ENCODE data around the gene ANKRD18A.
"Not testable (repeated sequence)": the region's sequence is repeated elsewhere in the genome, so short reads cannot be mapped to it uniquely, and the experiment has no call there.

Gene ANKRD18A

GRCh38 chr9:38629511-38629910 is 9.1 kb upstream of the ANKRD18A start:
- no peak for DNase-seq (ENCODE audit: insufficient read length, low spot score)
- FAIRE-seq = no peak

GRCh38 chr9:38626006-38626405 is 5.6 kb upstream of the ANKRD18A start:
- no peak for DNase-seq (ENCODE audit: insufficient read length, low spot score)
- no peak for FAIRE-seq

DNA sequence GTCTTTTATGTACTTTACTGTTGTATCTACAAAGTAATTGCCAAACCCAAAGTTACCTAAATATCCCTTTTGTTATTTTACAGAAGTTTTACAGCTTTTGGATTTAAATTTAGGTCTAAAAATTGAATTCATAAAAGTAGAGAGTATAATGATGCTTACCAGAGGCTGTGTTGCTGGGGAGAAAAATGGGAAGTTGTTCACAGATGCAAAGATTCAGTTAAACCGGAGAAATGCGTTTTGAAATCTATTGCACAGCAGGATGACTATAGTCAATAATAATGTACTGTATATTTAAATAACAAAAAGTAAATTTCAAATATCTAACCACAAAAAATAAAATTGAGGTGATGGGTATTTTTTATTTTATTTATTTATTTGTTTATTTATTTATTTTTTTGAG is 2.6 kb upstream of the ANKRD18A start:
- DNase-seq (ENCODE audit: insufficient read length, low spot score) = no peak
- FAIRE-seq = no peak

DNA sequence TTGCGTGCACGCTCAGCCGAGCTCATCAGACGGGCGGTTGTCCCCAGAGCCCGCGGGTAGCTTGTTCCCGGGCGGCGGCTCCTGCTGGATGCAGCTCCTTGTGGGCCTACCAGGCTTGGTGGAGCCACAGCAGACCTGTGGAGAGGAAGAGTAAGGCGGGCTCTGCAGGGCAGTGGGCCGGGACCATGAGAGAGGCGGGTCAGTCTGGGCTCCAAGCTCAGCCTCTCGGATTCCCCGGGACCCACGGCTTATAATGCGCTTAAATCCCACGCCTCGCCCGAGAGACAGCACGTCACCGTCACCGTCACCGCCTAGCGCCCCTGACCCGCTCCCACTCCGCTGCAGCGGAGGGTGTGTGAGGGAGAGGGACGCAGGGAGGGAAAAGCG is 1.9 kb upstream of the ANKRD18A start:
- DNase-seq (ENCODE audit: insufficient read length, low spot score) = no peak

GRCh38 chr9:38621434-38622287 is 1.3 kb upstream of the ANKRD18A start:
- DNase-seq (ENCODE audit: insufficient read length, low spot score) = no peak
- no peak for FAIRE-seq

More for the DNA sequence above, 1.9 kb upstream of the ANKRD18A start:
- FAIRE-seq = no peak

DNA sequence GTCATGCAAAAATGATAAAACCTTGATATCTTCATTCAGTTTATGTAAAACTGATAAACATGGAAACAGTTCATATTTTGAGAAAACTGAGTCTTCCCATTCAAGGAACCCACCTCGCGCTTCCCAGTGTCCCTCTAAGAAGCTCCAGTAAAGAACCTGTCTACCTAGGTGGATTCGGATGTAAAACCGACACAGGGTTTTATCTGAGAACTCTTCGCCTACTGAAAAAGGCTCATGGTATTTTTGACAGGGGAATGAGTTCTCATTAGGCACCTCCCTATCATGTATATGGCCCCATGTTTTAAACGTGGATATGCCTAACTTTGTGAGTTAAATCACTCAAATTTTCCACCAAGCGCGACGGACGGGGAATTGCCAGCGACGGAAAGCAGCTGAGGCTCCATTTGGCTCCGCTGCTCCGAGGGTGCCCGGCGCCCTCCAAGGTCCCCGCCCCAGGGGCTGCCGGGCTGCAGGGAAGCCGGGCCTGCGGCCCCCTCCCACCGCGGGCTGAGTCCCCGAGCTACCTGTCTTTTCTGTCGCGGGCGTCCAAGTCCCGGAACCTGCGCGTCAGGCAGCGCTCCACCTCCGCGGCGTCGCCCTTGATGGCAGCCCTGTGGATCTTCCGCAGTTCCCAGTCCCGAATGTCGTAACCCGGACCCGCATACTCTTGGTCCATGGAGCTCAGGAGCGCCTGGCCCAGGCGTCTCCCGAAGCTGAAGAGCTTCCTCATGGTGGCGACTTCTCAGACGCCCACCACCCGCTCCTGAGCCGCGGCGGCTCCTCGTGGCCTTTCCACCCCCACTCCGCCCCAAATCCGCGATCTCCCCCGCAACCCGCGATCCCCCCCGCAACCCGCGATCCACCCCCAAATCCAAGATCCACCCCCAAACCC is 594 bp downstream of the ANKRD18A start:
- no peak for FAIRE-seq
- no peak for DNase-seq (ENCODE audit: insufficient read length, low spot score)

- not testable (repeated sequence) for DNase-seq (ENCODE audit: insufficient read length, low spot score); FAIRE-seq
Measured at GRCh38 chr9:38598029-38598745, 22.2 kb downstream of the ANKRD18A start.

- DNase-seq (ENCODE audit: insufficient read length, low spot score); FAIRE-seq: not testable (repeated sequence)
Measured at GRCh38 chr9:38595117-38595516, 25.3 kb downstream of the ANKRD18A start.

GRCh38 chr9:38591346-38592063 is 28.9 kb downstream of the ANKRD18A start:
- DNase-seq (ENCODE audit: insufficient read length, low spot score); FAIRE-seq: not testable (repeated sequence)

DNA sequence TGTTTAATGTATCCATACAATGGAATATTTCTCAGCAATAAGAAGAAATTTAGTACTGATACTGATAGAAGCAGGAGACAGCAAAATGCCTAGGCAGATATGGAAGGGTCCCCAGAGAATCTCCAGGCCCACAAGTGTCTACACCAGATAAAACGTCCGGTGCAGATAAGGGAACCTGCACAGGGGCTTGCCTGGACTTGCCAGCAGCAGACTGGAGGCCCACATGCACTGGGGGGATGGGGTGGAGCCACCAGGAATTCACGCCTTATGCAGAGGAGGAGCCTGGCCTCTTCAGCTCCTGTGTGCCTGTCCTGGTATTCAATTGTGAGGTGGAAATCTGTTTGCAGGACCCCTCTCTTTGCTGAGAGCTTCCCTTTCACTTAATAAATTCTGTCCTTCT is 36.6 kb downstream of the ANKRD18A start:
- FAIRE-seq; DNase-seq (ENCODE audit: insufficient read length, low spot score): not testable (repeated sequence)

GRCh38 chr9:38580112-38580511 is 40.3 kb downstream of the ANKRD18A start:
- FAIRE-seq; DNase-seq (ENCODE audit: insufficient read length, low spot score): not testable (repeated sequence)

DNA sequence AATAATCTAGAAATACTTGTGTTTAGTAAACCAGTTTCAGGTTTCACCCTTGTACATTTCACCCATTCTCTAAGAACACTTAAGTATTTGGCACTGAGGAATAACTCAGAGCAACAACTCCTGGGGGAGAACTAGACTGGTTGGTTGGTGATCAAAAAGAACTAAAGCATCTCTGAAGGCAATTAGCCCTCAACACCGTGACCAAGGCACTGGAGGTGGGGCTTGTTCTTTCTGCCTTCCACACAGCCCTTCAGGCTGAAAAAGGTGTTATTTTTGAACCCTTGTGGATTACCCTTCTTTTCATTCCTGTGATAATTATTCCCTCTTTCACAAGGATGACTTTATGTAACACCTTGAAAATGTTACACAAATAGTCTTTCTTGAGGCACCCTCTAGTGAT is 44.2 kb downstream of the ANKRD18A start:
- FAIRE-seq; DNase-seq (ENCODE audit: insufficient read length, low spot score): not testable (repeated sequence)

DNA sequence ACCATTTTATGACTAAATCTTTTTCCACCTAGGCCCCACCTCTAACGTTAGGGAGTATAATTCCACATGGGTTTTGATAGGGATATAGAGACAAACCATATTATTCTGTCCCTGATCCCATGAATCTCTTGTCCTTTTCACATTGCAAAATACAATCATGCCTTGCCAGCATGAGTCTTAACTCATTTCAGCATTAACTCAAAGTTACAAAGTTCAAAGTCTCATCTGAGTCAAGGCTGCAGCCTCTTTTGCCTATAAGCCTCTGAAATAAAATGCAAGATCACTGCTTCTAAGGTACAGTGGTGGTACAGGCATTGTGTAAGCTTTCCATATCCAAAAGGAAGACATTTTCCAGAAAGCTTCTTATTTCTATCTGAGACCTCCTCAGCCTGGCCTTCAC is 54.3 kb downstream of the ANKRD18A start:
- FAIRE-seq; DNase-seq (ENCODE audit: insufficient read length, low spot score): not testable (repeated sequence)

DNA sequence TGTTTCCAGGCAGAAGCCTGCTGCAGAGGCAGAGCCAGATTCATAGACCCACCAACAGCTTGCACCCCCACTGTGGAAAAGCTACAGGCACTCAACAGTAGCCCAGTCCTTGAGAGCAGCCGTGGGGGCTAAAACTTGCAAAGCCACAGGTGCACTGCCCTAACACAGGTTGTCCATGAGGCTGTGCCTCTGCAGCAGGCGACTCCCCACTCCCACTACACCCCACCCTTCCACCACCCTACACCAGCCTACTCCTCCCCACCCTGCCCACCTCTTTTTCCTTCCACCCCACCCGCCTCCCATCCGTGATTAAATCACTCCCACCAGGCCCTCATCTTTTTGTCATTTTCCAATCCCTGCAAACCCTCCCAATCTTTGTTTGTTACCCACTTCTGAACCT is 55.2 kb downstream of the ANKRD18A start:
- not testable (repeated sequence) for DNase-seq (ENCODE audit: insufficient read length, low spot score); FAIRE-seq

DNA sequence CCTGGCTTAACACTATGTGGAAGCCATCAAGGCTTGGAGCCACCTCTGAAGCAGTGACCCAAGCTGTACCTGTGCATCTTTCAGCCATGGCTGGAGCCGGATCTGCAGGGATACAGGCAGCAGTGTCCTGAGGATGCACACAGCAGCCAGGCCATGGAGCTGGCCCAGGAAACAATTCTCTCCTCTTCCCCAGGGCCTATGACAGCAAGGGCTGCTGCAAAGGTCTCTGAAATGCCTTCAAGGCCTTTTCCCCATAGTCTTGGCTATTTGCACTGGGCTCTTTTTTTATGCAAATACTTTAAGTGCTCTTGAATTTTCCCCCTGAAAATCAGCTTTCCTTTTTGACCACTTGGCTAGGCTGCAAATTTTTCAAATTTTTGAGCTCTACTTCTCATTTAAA is 56.5 kb downstream of the ANKRD18A start:
- DNase-seq (ENCODE audit: insufficient read length, low spot score); FAIRE-seq: not testable (repeated sequence)

DNA sequence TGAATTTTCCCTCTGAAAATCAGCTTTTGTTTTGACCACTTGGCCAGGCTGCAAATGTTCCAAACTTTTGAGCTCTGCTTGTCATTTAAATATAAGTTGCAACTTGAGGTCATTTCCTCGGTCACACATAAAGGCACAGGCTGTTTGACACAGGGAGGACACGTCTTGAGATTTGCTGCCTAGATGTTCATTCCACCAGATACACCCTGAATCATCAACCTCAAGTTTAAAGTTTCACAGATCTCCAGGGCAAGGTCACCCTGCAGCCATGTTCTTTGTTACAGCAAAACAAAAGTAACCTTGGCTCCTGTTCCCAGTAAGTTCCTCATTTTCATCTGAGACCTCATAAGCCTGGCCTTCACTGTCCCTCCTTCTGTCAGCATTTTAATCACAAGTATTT is 59.3 kb downstream of the ANKRD18A start:
- not testable (repeated sequence) for FAIRE-seq; DNase-seq (ENCODE audit: insufficient read length, low spot score)

GRCh38 chr9:38559172-38559571 is 61.2 kb downstream of the ANKRD18A start:
- DNase-seq (ENCODE audit: insufficient read length, low spot score); FAIRE-seq: not testable (repeated sequence)

DNA sequence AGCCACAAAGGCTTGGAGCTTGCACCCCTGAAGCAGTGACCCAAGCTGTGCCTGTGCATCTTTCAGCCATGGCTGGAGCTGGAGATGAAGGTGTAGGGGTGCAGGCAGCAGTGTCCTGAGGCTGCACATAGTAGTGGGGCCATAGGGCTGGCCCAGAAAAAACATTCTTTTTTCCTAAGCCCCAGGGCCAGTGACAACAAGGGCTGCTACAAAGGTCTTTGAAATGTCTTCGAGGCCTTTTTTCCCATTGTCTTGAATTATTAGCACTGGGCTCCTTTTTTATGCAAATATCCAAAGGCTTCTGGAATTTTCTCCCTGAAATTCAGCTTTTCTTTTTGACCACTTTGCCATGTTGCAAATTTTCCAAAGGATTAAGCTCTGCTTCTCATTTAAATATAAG is 62.6 kb downstream of the ANKRD18A start:
- DNase-seq (ENCODE audit: insufficient read length, low spot score); FAIRE-seq: not testable (repeated sequence)

DNA sequence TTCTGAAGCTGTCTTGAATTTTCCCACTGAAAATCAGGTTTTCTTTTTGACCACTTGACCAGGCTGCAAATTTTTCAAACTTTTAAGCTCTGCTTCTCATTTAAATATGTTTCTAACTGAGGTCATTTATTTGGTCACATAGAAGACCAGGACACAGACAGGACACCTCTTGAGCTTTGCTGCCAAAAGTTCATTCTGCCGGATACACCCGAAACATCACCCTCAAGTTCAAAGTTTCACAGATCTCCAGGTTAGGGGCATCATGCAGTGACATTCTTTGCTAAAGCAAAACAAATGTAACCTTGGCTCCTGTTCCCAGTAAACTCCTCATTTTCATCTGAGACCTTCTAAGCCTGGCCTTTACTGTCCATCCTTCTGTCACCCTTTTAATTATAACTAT is 65.4 kb downstream of the ANKRD18A start:
- not testable (repeated sequence) for DNase-seq (ENCODE audit: insufficient read length, low spot score); FAIRE-seq

- not testable (repeated sequence) for DNase-seq (ENCODE audit: insufficient read length, low spot score); FAIRE-seq
Measured at GRCh38 chr9:38553019-38553418, 67.4 kb downstream of the ANKRD18A start.
